NCI-H82 treated with DMSO at 0.1 percent for 48 hours (cell line): ENCODE data around the gene SLC12A8.

ENCODE experiments used
- DNase-seq: peaks from one replicate; lab custom pipeline; 2025; ENCODE audit not compliant: unreplicated experiment; lab: John Stamatoyannopoulos, UW

SLC12A8 gene

DNA sequence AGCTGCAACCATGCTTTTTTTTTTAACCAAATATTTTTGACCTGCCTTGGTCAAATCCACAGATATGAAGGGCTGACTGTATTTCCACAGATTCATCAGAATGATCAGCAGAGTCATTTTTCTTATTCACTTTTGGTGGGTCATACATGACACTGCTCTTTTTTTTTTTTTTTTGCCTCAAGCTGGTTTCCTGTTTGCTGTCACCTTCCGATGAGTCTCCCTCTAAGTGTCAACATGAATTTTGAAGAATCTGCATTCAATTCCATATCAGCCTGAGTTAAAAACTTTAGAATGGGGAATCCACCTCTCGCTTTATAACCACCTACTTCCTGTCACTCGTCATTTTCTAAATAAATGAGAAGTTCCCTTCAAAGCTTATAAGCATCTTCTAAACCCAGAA is 2.2 kb upstream of the SLC12A8 start:
- DNase-seq: no peak

DNA sequence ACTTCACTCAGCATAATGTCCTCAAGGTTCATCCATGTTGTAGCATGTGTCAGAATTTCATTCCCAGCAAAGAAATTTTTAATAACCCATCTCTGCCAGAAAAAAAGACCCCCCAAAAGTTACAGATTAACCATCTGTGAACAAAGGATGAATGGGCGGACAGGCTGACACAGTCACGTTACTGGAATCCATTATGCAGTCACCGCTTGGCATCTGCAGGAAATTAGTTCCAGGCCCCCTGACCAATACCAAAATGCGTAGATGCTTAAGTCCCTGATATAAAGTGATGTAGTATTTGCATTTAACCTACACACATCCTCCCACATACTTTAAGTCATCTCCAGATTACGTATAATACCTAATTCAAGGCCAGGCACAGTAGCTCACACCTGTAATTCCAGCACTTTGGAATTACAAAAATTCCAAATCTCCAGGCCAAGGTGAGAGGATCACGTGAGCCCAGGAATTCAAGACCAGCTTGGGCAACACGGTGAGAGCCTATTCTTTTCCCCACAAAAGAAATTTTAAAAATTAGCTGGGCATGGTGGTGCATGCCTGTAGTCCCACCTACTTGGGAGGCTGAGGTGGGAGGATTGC is 1.5 kb upstream of the SLC12A8 start:
- no peak for DNase-seq

DNA sequence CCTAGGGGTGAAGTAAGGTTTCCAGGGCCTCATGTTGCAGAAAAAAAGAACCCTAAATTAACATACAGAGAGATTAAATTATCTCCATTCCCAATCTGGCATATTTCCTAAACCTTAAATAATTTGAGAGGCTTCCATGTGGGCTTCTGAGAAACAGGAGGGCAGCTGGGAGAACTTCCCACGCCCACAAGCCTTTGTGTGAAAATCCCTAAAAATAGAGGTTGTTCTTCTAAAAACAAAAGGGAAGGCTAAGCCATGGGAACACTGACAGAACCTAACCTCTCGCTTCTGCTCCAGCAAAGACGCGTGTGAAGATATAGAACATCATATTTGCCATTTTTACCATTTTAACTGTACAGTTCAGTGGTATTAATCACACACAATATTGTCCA is 812 bp upstream of the SLC12A8 start:
- no peak for DNase-seq

DNA sequence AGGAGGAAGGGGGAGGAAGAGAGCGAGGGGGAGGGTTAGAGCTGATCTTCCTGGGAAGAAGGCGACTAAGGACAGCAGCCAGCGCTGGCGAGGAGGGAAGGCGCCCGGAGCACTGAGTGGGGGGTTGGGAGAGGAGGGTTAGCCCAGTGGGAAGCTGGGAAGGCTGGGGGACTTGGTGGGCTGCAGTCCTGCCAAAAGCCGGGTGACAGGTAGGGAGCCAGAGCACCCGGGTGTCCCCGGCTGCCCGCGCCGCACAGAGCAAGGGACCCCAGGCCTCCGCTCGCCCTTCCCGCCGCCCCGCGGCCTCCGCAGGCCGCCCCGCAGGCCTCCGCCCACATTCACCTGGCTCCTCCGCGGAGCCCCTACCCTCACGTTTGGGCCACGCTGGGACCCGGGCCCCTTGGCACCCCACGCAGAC is 448 bp downstream of the SLC12A8 start:
- no peak for DNase-seq

DNA sequence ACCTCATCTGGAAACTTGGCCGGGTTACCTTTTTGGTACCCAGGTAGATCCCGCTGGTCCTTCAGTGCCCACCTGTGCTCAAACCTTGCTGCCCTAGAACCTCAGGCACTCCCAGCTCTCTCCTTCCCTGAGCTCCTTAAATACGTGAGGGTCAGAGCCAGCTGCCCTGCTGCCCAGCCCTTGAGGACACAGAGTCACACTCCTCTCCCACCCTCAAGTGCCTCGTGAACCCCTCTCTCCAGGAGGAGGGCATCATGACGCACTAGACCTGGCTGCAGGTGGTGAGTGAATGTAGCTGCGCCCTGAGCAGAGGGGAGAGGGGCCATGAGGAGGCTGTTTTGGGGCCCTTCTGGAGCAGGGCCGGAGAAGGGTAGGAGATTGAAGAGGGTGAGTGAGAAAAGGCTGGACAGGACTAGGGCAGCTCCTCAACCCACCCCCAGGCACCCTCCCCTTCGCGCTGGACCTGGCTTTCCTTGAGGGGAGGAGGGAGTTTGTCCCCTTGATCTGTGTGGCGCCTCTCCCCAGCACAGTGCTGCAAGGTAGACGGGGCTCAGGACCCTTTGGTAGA is 941 bp downstream of the SLC12A8 start:
- no peak for DNase-seq

DNA sequence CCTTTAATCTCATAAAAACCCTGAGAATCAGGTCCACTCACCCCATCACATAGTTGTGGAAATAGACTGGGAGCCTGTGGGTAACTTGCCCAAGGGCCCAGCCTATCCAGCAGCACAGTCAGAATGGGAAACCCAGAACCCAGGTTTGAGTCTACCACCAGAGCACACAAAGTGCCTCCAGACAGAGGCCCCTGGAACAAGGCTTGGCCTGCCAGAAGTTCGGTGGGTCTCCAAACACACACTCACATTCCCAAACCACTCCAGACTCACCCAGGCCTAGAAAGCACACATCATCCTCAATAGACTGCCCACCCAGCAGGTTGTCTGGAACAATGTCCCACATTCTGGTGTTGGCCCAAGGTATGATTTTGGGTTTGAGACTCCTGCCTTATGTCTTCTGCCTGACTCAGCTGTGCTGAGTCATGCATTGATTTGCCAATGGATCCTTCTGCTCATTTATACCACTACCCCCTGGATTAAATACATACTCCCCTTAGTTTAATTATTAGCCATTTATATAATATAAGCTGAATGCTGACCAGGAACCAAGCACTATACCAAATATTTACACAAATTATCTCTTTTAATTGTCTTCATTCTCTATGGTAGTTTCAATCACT is 4.5 kb downstream of the SLC12A8 start:
- no peak for DNase-seq

DNA sequence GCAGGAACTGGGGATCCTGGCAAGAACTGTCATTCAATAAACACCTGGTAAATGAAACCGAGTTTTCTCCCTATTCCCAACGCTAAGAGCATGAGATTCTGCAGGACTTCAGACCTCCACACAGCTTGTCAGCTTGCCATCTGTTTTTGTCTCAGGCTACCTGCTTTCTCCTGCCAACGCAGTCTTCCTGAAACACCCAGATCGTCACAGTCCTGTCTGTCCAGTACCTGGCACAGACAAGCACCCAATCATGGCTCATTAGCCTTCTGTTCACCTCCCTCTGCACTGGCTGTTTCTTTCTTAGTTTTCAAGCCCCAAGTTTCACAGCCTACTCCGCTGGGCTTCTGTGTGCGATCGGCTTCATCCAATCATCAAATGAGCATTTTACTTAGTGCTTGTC is 5.0 kb downstream of the SLC12A8 start:
- no peak for DNase-seq

DNA sequence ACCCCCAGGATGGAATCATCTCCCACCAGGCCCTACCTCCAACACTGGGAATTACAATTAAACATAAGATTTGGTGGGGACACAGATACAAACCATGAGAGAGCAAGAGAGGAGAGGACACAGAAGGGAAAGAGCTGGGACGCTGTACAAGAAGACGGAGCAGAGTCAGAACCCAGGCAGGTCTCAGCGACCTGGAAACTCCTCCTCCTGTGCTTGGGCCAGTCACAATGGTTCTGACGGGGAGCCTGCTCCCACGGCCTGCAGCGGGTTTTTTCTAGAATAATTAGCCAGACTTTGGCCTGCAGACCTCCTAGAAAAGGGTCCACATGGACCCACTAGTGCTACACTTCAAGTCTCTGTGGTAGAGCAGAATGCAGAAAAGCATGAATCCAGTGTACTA is 5.6 kb downstream of the SLC12A8 start:
- DNase-seq: no peak

DNA sequence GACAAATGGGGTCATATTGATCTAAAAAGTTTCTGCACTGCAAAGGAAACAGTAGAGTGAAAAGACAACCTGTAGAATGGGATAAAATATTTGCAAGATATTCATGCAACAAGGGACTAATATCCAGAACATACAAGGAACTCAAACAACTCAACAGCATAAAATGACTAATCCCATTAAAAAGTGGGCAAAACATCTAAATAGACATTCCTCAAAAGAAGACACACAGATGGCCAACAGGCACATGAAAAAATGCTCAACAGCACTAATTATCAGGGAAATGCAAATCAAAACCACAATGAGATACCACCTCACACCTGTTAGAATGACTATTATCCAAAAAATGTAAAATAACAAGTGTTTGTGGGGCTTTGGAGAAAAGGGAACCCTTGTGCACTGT is 8.8 kb downstream of the SLC12A8 start:
- DNase-seq: no peak

DNA sequence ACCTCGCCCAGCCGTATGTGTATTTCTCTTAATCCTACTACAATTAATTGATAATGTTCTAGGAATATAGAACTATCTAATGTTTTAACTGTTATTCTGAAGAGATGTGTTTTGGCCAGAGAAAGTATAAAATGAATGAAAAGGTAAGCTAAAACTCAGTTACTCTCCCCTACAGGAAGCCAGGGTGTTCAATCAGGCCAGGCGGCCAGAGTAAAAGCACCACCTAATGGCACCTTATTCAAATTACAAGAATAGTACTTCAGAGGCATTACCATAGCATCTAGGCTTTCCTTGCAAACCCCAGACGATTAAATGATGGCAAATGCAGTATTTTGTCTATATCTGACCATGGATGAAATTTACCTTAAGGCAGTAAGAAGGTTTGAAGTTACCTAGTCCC is 10.4 kb downstream of the SLC12A8 start:
- DNase-seq: no peak

DNA sequence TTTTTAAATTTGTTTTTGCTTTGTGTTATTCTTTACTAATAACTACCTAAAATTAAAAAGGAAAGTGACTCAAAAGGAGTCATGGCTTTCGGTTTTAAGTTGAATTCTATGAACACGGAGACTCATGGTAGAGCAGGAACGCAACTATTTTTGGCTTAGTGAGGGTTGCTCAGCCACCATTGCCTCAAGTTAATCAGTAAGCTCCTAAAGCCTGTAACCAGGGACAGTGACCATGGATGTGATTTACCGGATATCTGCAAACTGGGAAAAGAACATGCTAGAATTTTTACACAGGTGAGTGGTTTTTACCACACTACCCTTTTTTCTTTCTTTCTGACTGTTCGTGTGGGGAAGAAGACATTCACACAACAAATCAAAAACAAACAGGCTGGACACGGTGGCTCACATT is 11.8 kb downstream of the SLC12A8 start:
- no peak for DNase-seq

DNA sequence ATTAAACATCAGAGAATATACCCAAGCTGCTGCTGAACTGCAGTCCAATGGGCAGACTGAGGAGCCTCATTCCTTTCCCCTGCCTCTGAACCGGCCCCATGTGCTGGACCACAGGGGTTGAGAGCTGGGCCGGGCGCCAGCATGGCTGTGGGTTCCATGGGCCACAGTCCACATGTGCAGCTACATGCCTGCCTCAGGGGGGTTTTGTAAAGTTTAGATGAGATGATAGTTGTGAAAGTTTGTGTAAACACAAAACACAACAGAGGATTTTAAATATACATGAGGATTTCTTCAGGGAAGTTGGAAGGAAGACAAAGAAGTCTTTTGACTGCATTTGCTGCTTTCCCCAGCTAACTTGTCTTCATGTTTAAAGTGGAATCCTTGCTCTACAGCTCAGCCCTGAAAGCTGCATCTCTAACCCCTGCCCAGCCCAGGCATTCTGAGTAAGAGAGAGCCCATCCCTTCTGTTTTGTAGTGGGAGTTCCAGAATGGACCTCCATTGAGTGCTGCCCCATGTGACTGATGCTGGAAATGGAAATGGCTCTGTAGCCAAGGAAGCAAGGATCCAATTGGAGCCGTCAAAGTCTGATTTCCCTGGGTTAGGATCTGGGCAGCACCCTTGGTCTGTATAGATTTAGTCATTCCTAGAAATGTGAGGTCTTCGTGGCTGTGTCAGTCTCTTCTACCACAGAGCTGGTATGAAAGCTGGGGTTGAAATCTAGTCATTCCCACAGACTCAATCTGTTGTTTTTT is 17.5 kb downstream of the SLC12A8 start:
- no peak for DNase-seq

DNA sequence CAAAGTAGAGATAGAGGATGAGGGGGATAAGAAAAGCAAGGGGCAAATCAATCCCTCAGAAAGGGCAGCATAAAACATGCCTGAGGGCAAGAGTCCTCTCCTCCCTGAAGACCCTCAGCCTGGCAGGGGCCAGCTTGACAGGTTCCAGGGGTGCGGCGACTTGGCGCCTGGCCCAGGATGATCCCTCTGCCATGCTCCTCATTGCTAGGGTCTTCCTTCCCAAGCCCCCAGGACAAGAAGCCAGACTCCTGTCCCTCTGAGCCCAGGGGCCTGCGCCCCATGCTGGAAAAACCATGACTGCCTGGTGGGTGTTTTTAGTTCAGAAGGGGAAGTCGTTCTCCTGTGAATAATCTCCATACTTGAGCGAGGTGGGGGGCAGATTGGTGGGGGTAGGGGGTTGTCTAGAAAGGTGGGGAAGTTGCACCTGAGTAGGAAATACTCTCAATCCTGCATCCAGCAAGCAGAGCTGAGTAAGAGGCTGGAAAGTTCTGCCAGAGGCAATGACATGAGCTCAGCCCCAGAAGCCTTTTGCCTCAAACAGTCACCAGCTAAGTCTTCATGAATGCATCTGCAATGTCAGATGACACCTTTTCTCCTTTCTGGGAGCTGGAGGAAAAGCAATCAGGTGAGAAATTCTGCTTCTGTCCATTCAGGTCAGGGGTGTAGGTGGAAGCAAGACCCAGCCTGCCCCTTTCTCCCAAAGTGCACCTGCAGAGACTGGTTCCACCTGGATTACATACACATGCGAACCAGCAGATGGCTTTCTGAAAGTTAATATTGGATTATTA is 18.3 kb downstream of the SLC12A8 start:
- no peak for DNase-seq

DNA sequence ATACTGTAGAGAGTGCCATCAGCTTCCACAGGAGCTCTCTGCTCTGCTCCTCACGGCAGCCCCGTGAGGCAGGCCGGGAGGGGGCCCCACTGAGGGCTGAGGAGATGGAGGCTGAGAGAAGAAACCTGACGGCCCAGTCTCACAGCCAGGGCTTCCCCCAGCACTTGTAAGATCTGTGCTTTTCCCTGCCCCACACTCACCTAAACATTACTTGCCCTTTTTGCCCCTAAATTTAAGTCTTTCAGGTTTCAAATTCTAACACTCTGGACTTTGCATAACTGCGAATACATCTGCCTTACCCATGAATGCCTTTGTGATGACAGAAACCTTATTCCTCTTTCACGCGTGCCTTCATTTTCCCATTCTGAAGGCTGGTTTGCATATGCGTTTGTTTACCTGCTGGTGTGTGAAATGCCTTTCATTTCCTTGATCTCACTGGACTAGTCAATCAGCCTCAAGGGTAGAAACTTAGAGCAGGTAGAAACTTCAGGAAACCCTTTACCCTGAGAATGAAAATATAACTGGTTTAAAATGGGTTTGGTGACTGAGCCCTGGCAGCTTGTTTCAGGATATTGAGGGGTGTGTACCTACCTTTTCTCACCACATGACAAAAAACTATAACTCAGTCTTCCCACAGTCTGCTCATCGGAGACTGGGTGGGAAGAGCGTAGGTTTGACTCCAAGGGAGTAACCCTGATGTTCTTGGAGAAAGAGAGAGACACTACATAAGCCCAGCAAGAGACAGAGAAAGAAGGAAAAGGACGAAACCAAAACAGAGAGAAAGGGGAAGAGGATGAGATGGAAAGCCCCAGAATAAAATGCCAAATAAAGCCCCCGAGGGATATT is 20.1 kb downstream of the SLC12A8 start:
- DNase-seq: no peak

DNA sequence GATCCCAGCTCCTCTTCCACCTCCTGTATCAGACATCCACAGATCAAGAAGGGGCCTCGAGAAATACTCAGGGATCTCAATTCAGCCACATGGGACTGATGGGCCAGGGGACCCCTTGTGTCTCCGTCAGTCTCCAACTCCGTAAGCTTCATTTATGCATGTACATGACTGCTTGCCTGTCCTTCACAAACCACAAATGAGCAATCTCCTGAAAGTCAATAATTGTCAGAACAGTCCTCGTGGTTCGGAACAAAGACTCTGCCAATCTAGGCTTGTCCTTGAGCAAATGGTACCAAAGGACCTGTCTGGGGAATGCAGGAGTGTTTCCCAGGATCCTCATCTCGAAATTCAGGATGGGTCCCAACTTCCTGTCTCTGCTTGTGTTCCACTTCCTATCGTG is 20.8 kb downstream of the SLC12A8 start:
- no peak for DNase-seq

DNA sequence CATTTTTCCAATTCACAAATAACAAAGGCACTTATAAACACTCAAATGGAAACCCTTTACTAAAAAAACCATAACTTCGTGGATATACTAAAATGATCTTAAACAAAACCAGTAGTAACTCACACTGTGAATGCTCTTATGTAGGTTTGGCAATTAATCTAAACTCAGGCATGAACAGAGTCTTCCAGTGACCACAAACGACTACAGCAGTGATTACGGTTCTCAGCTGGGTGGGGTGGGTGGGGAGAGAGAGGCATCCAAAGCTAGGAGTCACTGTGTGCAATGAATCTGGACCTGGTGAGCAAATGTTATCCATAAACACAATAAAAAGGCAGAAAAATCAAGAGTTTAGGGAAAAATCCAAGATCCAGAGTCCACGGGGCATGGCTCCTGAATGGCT is 21.3 kb downstream of the SLC12A8 start:
- no peak for DNase-seq

DNA sequence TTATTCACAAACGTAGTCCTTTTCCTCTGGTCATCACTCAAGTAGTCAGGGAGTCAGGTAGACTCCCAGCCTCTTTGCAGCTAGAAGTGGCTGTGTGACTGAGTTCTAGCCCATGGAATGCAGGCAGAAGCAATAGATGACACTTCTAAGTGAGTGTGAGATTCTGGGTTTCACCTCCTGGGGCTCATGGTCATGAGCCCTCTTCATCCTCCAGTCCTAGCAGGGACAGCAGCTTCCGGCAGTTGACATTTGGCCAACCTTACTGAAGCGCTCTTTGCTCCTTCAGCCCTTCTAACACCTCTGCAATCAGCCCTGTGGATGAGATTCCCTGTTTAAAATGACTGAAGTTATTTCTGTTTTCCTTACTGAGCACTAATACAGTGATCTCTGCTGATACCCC is 21.8 kb downstream of the SLC12A8 start:
- no peak for DNase-seq

DNA sequence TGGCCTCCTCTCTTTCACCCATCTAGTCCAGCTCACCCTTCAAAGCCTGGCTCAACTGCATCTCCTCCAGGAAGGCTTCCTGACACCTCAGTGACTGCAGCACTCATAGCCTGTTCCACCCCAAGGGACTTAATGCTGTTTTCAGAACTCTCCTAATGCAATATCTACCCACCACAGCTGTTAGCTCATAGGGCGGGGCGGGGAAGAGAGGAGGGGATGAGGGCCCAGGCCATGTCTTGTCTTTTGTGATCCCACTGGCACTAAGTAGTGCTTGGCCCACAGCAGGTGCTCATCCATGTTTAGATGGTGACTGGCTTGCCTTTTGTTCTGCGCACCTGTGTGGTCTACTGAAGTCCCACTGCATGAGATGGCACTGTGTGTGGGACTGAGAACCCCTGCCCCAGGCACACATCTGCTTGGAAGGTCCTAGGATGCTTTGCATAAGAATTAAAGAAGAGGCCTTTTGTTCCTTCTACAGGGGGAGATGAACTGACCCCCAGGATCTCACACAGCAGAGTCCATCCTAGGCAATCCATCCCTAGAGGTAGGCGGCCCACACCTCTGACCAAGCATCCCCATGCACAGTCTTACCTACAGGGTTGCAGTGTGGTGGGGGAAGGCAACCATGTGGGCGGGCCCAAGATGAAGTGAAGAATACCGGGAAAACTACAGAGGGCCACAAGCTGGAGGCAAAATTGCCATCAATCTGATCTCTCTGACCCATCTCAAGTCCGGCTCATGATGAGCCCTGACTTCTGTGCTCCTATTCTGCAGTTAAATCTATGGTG is 23.0 kb downstream of the SLC12A8 start:
- no peak for DNase-seq

DNA sequence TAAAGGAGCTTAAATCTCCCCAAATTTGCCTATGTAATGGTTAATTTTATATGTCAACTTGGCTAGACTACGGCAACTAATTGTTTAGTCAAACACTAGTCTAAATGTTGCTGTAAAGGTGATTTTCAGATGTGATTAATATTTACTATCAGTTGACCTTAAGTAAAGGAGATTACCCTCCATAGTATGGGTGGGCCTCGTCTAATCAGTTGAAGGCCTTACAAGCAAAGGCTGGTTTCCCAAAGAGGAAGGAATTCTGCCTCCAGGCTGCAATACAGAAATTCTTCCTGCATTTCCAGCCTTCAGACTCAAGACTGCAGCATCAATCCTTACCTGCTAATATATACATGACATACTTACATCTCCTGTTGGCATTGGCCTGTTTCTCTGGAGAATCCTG is 23.6 kb downstream of the SLC12A8 start:
- DNase-seq: no peak

DNA sequence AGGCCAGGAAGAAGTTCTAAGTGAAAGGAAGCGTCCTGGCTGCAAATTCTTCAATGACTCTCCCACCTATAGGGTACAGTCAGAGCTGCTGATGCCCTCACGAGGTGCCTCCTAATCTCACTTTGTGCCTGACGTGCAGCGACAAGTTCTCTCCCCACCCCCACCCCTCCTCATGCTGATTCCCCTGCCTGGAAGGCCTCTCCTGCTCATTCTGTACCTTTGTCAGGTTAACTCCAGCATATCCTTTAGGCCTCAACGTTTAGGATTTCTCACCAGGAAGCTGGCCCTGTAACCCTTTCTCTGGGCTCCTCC is 25.0 kb downstream of the SLC12A8 start:
- no peak for DNase-seq
